ENCODE data around the gene RYR3. TPM values are rescaled to one million over a fixed set of nuclear protein-coding genes. Genes with fewer than 3 reads are reported as not detected.

RYR3 gene
- total and polyA plus RNA-seq, 2 of the 13 experiments (the other 11 are each of a cell fraction or from before 2014, with no cell fraction given): not detected

- ATAC-seq (no peak), DNase-seq (ENCODE audit: low spot score) (no peak), FAIRE-seq (no peak)
- ChIA-PET CTCF (ENCODE audit: low intra/inter-chr PET ratio, low total read pairs) (no interaction called here), POLR2A (no interaction called here)
- no peak overlapping the region for H3K9ac ChIP-seq (ENCODE audit: insufficient read depth, low read depth, low read length)
- no peaks in the 10 kb centered on the region for H4K20me1 ChIP-seq (ENCODE audit: insufficient read depth, low read length)
- in situ Hi-C loops (cut with HindIII; ENCODE audit: extremely low pct_ligation_motif_present, low pct_unique_long_range_greater_than_20kb): no loop called here
- no peaks in the 10 kb centered on the region for H3K9me3 ChIP-seq (ENCODE audit: low read length)
- no TSS peak for BruUV-seq (replicated peaks)
- no peaks in the 10 kb centered on the region for H3K79me2 ChIP-seq (ENCODE audit: insufficient read depth, low read length)
- H3K4me1 ChIP-seq (ENCODE audit: insufficient read depth, low read length): no peaks in the 10 kb centered on the region
- no peak overlapping the region for H3K27ac ChIP-seq (ENCODE audit: extremely low read length, insufficient read depth, low read length)
- TF ChIP-seq ZNF160 (CRISPR knock-in tag; IDR thresholded peaks at IDR 0.05): no peak
- TF ChIP-seq ZNF253 (CRISPR knock-in tag; IDR thresholded peaks at IDR 0.05; ENCODE audit: borderline replicate concordance): no peak
- TF ChIP-seq ARNT2 (CRISPR knock-in tag; IDR thresholded peaks at IDR 0.05; ENCODE audit: low read depth): no peak
- TF ChIP-seq TAF15 (IDR thresholded peaks at IDR 0.05; ENCODE audit: low read depth, low read length, poor library complexity, severe bottlenecking): no peak
- no peak for TF ChIP-seq BCL3 (CRISPR knock-in tag; IDR thresholded peaks at IDR 0.05)
- TF ChIP-seq RXRA (CRISPR knock-in tag; IDR thresholded peaks at IDR 0.05): no peak
- TF ChIP-seq HOXA7 (CRISPR knock-in tag; IDR thresholded peaks at IDR 0.05): no peak
- TF ChIP-seq ESRRA (CRISPR knock-in tag; IDR thresholded peaks at IDR 0.05; ENCODE audit: low read depth): no peak
- TF ChIP-seq ZSCAN9 (CRISPR knock-in tag; IDR thresholded peaks at IDR 0.05; ENCODE audit: borderline replicate concordance): no peak
- no peak for TF ChIP-seq E2F1 (CRISPR knock-in tag; IDR thresholded peaks at IDR 0.05)
- no peak for TF ChIP-seq POLR2G (IDR thresholded peaks at IDR 0.05; ENCODE audit: low read depth, low read length)
- H2AFZ ChIP-seq (ENCODE audit: low read length): no peak overlapping the region
- no peak overlapping the region for H3K4me3 ChIP-seq (replicated peaks in 1 of 3; ENCODE audit: insufficient read depth in 1 of 3, low read depth in 2 of 3, low read length in 3 of 3)
- H3K27me3 ChIP-seq (ENCODE audit: control insufficient read depth in 1 of 2, insufficient read depth in 2 of 2, low read length in 2 of 2): no peaks in the 10 kb centered on the region
- intact Hi-C loops (cut with micrococcal nuclease; ENCODE audit: unreplicated experiment): no loop called here
- H3K36me3 ChIP-seq (replicated peaks in 1 of 2; ENCODE audit: control insufficient read depth in 1 of 2, insufficient read depth in 2 of 2, low read length in 2 of 2): no peaks in the 10 kb centered on the region
- H3K4me2 ChIP-seq (ENCODE audit: low read depth, low read length): no peak overlapping the region
- 10% methylated on average over 3 of the region's 3 CpGs for WGBS (ENCODE audit: low lambda C conversion rate)
These were observed 233.2 kb downstream of the RYR3 start for GRCh38 chr15:33543957-33544356.

All from HepG2 (cell line).